MM.1S (cell line): ENCODE data around the gene PARD3.

Experiments used
- DNase-seq: peaks from one replicate; pipeline ENCODE4 v3.0.0-alpha.2; 2015
- H2AFZ ChIP-seq: fragments of 300-600 bp; sonication (generic); 2 replicates; pipeline ENCODE4 v1.6.0; 2016; ENCODE audit warnings: antibody characterized with exemption, low read length
- H3F3A ChIP-seq: fragments of 300-600 bp; sonication (generic); 2 replicates; pipeline ENCODE4 v1.6.1; 2016; ENCODE audit warnings: mild to moderate bottlenecking, antibody characterized with exemption, low read length, moderate library complexity, mixed read lengths; ENCODE audit not compliant: insufficient read depth
- H3K27ac ChIP-seq: fragments of 300-600 bp; sonication (generic); 2 replicates; pipeline ENCODE4 v1.5.1; 2016; ENCODE audit warnings: mild to moderate bottlenecking, low read length
- H3K27me3 ChIP-seq: fragments of 300-600 bp; sonication (generic); replicated peaks from 2 replicates; pipeline ENCODE4 v1.6.0; 2016; ENCODE audit warnings: low read length; ENCODE audit not compliant: insufficient read depth
- H3K36me3 ChIP-seq: fragments of 300-600 bp; sonication (generic); replicated peaks from 2 replicates; pipeline ENCODE4 v1.6.1; 2016; ENCODE audit warnings: mild to moderate bottlenecking, low read length, mixed read lengths; ENCODE audit not compliant: insufficient read depth
- H3K4me1 ChIP-seq: fragments of 300-600 bp; sonication (generic); 2 replicates; pipeline ENCODE4 v1.6.1; 2016; ENCODE audit warnings: low read length, mixed read lengths
- H3K4me2 ChIP-seq: fragments of 300-600 bp; sonication (generic); 2 replicates; pipeline ENCODE4 v1.6.0; 2016; ENCODE audit warnings: low read depth, low read length
- H3K4me3 ChIP-seq: fragments of 300-600 bp; sonication (generic); 2 replicates; pipeline ENCODE4 v1.5.1; 2016; ENCODE audit warnings: low read length, mixed read lengths
- H3K79me2 ChIP-seq: fragments of 300-600 bp; sonication (generic); 2 replicates; pipeline ENCODE4 v1.6.1; 2016; ENCODE audit warnings: mixed run types, low read length, mixed read lengths
- H3K9ac ChIP-seq: fragments of 300-600 bp; sonication (generic); 2 replicates; pipeline ENCODE4 v1.6.1; 2016; ENCODE audit warnings: low read length, mixed read lengths
- H3K9me2 ChIP-seq: fragments of 300-600 bp; sonication (generic); replicated peaks from 2 replicates; pipeline ENCODE4 v1.6.1; 2016; ENCODE audit warnings: mild to moderate bottlenecking, low read length, mixed read lengths; ENCODE audit not compliant: insufficient read depth
- H3K9me3 ChIP-seq: fragments of 300-600 bp; sonication (generic); replicated peaks from 2 replicates; pipeline ENCODE4 v1.6.1; 2016; ENCODE audit warnings: mild to moderate bottlenecking, low read length, mixed read lengths; ENCODE audit not compliant: insufficient read depth
- H4K20me1 ChIP-seq: fragments of 300-600 bp; sonication (generic); 2 replicates; pipeline ENCODE4 v1.6.1; 2016; ENCODE audit warnings: mild to moderate bottlenecking, low read length, moderate library complexity, mixed read lengths; ENCODE audit not compliant: insufficient read depth
- EZH2 ChIP-seq: fragments of 300-600 bp; sonication (generic); optimal IDR thresholded peaks from 2 replicates; pipeline ENCODE3; 2017; ENCODE audit warnings: low read depth, mild to moderate bottlenecking, antibody characterized with exemption, low read length, mixed read lengths
- EZH2phosphoT487 ChIP-seq: fragments of 300-600 bp; sonication (generic); IDR thresholded peaks from 2 replicates; pipeline ENCODE4 v1.6.1; 2018; ENCODE audit warnings: antibody characterized with exemption, low read length
- TF ChIP-seq, protein P1 (sequence below): fragments of 300-600 bp; sonication (generic); IDR thresholded peaks from 2 replicates; pipeline ENCODE4 v1.5.1; 2016; ENCODE audit warnings: antibody characterized with exemption, low read length, mixed read lengths

The PARD3 gene

DNA sequence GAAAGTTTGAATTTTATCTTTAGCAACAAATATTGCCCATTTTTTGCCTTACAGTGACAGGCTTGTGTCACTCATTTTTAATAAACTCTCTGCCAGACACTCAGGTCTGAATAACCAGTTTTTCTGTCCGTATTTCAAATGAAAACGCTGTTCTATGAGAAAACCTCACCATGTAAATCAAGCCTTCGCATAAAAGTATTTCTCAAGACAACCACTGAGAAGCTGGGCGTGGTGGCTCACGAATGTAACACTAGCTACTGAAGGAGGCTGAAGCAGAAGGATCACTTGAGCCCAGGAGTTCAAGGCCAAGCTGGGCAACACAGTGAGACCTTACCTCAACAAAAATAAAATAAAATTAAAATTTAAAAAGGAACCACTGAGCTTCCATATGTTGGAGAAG is 339.3 kb downstream of the PARD3 start:
- Histone ChIP-seq H3K27ac (no peak overlapping the region), H3K9me3 (no peaks in the 10 kb centered on the region), H3K9me2 (no peaks in the 10 kb centered on the region), H3K4me3 (no peak overlapping the region), H3K4me2 (no peak overlapping the region), H3K79me2 (no peaks in the 10 kb centered on the region), H3K4me1 (no peaks in the 10 kb centered on the region), H4K20me1 (no peaks in the 10 kb centered on the region), H3F3A (no peaks in the 10 kb centered on the region), H2AFZ (no peak overlapping the region), H3K36me3 (no peaks in the 10 kb centered on the region), H3K27me3 (no peaks in the 10 kb centered on the region), H3K9ac (no peak overlapping the region)
- no peak for TF ChIP-seq EZH2phosphoT487
- no peak for TF ChIP-seq EZH2
- TF ChIP-seq, protein P1, sequence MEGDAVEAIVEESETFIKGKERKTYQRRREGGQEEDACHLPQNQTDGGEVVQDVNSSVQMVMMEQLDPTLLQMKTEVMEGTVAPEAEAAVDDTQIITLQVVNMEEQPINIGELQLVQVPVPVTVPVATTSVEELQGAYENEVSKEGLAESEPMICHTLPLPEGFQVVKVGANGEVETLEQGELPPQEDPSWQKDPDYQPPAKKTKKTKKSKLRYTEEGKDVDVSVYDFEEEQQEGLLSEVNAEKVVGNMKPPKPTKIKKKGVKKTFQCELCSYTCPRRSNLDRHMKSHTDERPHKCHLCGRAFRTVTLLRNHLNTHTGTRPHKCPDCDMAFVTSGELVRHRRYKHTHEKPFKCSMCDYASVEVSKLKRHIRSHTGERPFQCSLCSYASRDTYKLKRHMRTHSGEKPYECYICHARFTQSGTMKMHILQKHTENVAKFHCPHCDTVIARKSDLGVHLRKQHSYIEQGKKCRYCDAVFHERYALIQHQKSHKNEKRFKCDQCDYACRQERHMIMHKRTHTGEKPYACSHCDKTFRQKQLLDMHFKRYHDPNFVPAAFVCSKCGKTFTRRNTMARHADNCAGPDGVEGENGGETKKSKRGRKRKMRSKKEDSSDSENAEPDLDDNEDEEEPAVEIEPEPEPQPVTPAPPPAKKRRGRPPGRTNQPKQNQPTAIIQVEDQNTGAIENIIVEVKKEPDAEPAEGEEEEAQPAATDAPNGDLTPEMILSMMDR, result no peak
- no peak for DNase-seq

DNA sequence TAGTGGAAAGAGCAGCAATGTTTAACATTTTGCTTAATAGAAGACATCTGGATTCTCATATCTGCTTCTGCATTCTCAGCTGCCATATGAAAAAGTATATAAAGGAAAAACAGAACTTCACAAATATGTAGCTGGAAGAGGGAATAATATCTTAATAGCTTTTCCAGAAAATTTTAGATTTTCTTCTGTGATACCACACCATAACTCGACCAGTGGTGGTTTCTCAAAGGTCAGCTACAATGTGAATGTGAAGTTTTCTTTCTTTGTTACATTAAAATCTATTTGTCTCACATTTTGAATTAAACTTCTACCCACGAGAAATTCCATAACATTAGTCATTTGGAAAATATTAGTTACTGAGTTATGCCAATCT is 339.8 kb downstream of the PARD3 start:
- Histone ChIP-seq H3F3A (no peaks in the 10 kb centered on the region), H3K79me2 (no peaks in the 10 kb centered on the region), H3K36me3 (no peaks in the 10 kb centered on the region), H3K4me2 (no peak overlapping the region), H3K27me3 (no peaks in the 10 kb centered on the region), H3K9me2 (no peaks in the 10 kb centered on the region), H2AFZ (no peak overlapping the region), H3K9me3 (no peaks in the 10 kb centered on the region), H3K4me1 (no peaks in the 10 kb centered on the region), H3K27ac (no peak overlapping the region), H3K4me3 (no peak overlapping the region), H3K9ac (no peak overlapping the region), H4K20me1 (no peaks in the 10 kb centered on the region)
- TF ChIP-seq, protein P1, result no peak
- TF ChIP-seq EZH2phosphoT487 (no peak), EZH2 (no peak)
- DNase-seq, result no peak

DNA sequence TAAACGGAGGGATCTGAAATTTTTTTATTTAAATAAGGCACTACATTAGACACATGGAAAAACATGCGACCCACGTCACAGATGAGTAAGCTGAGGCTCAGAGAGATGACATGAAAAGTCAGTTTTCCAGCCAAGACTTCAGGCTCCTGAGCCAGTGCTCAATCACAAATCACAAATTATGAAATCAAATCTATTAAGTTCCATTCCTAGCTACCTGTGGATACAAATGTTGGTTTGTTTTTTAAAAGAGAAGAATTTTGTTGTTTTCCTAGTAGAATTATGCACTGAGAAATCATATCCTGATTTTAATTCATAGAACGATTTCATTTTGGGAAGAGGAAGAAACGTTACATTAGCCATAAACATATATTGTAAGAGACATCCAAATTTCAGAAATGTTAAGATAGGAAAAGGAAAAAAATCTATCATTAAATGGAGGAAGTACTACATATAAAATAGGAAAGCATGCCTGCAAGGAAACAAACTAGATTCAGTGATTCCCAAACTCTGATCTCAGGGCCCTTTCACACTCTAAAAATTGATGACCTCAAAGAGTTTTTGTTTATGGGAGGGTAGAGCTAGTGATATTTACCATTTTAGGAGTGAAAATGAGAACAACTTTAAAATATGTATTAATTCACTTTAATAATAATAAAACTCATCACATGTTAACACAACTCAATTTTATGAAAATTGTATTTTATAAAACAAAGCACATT is 340.4 kb downstream of the PARD3 start:
- Histone ChIP-seq H3K4me1 (no peaks in the 10 kb centered on the region), H3F3A (no peaks in the 10 kb centered on the region), H3K9me2 (no peaks in the 10 kb centered on the region), H3K27ac (no peak overlapping the region), H3K79me2 (no peaks in the 10 kb centered on the region), H3K36me3 (no peaks in the 10 kb centered on the region), H3K4me2 (no peak overlapping the region), H3K27me3 (no peaks in the 10 kb centered on the region), H3K9ac (no peak overlapping the region), H3K9me3 (no peaks in the 10 kb centered on the region), H2AFZ (no peak overlapping the region), H4K20me1 (no peaks in the 10 kb centered on the region), H3K4me3 (no peak overlapping the region)
- no peak for DNase-seq
- TF ChIP-seq EZH2phosphoT487, result no peak

DNA sequence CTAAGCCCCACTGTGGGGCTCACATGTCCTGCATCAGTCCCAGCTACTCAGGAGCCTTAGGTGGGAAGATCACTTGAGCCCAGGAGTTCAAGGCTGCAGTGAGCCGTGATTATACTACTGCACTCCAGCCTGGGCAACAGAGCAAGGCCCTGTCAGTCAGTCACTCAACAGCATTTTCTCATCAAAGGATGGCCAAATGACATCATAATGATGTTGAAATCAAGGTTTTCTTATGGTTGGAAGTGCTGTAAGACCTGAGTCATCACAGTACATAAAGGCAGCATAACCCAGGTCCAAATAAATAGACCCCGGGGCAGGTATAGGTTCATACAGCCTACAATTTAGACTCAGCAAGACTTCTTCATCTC is 341.1 kb downstream of the PARD3 start:
- no peaks in the 10 kb centered on the region for H3K79me2 ChIP-seq
- no peaks in the 10 kb centered on the region for H3F3A ChIP-seq
- H3K9me3 ChIP-seq, result no peaks in the 10 kb centered on the region
- H3K9me2 ChIP-seq, result no peaks in the 10 kb centered on the region
- TF ChIP-seq, protein P1, result no peak
- TF ChIP-seq EZH2phosphoT487 (no peak), EZH2 (no peak)
- H3K36me3 ChIP-seq, result no peaks in the 10 kb centered on the region
- H3K27me3 ChIP-seq, result no peaks in the 10 kb centered on the region
- H3K9ac ChIP-seq, result no peak overlapping the region
- H3K4me3 ChIP-seq, result no peak overlapping the region
- H2AFZ ChIP-seq, result no peak overlapping the region
- no peaks in the 10 kb centered on the region for H4K20me1 ChIP-seq
- H3K27ac ChIP-seq, result no peak overlapping the region
- DNase-seq, result no peak
- no peak overlapping the region for H3K4me2 ChIP-seq
- no peaks in the 10 kb centered on the region for H3K4me1 ChIP-seq
